GM12878 (cell line): ENCODE results near the gene POU2AF1.

ENCODE experiments used
- ATF2 ChIP-seq: IDR thresholded peaks from 2 replicates; pipeline ENCODE4 v1.6.1; 2012; ENCODE audit warnings: low read length, inconsistent platforms
- BHLHE40 ChIP-seq, 2 experiments: fragments of 450-650 bp in 1 of 2; IDR thresholded peaks; 2 replicates each; pipeline ENCODE4 v1.6.1; 2011 to 2017; ENCODE audit warnings: low read depth in 2 of 2, borderline replicate concordance in 1 of 2, improper control_type of control experiment in 1 of 2, low read length in 1 of 2, mild to moderate bottlenecking in 1 of 2
- CTCF ChIP-seq, 3 experiments: IDR thresholded peaks in 2 of 3; conservative IDR thresholded peaks in 1 of 3; 2 replicates each; pipeline ENCODE4 v1.5.1; 2011; ENCODE audit warnings: low read depth in 3 of 3, low read length in 3 of 3, mild to moderate bottlenecking in 3 of 3, control low read depth in 2 of 3, moderate library complexity in 2 of 3, inconsistent platforms in 1 of 3, mixed read lengths in 1 of 3; ENCODE audit not compliant: control insufficient read depth in 2 of 3, insufficient read depth in 1 of 3; ENCODE audit errors: extremely low read depth in 1 of 3
- ELK1 ChIP-seq: IDR thresholded peaks from 2 replicates; pipeline ENCODE4 v1.6.1; 2012; ENCODE audit warnings: low read depth, low read length, improper control_type of control experiment
- EZH2 ChIP-seq: IDR thresholded peaks from 2 replicates; pipeline ENCODE4 v1.6.1; 2012; ENCODE audit warnings: low read depth, mild to moderate bottlenecking, control low read depth, inconsistent platforms, low read length, borderline replicate concordance; ENCODE audit not compliant: control insufficient read depth
- POLR2AphosphoS5 ChIP-seq: IDR thresholded peaks from 2 replicates; pipeline ENCODE4 v1.6.1; 2011; ENCODE audit warnings: mild to moderate bottlenecking, low read length, inconsistent platforms
- REST ChIP-seq: IDR thresholded peaks from 2 replicates; pipeline ENCODE4 v1.6.1; 2012; ENCODE audit warnings: mild to moderate bottlenecking, low read depth, low read length
- YY1 ChIP-seq: IDR thresholded peaks from 2 replicates; pipeline ENCODE4 v1.6.1; 2011; ENCODE audit warnings: low read depth, mild to moderate bottlenecking, low read length

- TF ChIP-seq ELK1 (no peak), CTCF (IDR thresholded peaks at IDR 0.05 in 2 of 3, conservative IDR thresholded peaks at IDR 0.05 in 1 of 3; ENCODE audit: control insufficient read depth in 2 of 3, extremely low read depth in 1 of 3, insufficient read depth in 1 of 3, low read depth in 3 of 3, low read length in 3 of 3) (no peak), REST (no peak), ATF2 (no peak), YY1 (no peak), EZH2 (no peak), BHLHE40 (IDR thresholded peaks at IDR 0.05; ENCODE audit: borderline replicate concordance in 1 of 2, low read depth in 2 of 2, low read length in 1 of 2) (no peak), POLR2AphosphoS5 (peak; percentile 25; the same call in 1 of the 2 replicates)
Observed at GRCh38 chr11:111347723-111348115, 31.4 kb downstream of the POU2AF1 start.
